Activated naive CD4-positive, alpha-beta T cell treated with anti-CD3 and anti-CD28 coated beads, Interleukin-2, amount 50 U/mL, for 72 hours (primary cell): ENCODE data around the gene BMP8A. TPM values are rescaled to one million over a fixed set of nuclear protein-coding genes. Genes with fewer than 3 reads are reported as not detected.
"Not testable (repeated sequence)": the region's sequence is repeated elsewhere in the genome, so short reads cannot be mapped to it uniquely, and the experiment has no call there.

Source experiments
- ATAC-seq, 2 donors: fragments of 150-1000 bp; cut with Tn5 transposase; 2 replicates each; pipeline ENCODE4 v1.10.0; 2021; ENCODE audit warnings: mild to moderate bottlenecking in 2 of 2, moderate library complexity in 2 of 2
- DNase-seq, 2 donors: peaks; one replicate each; pipeline ENCODE4 v3.0.0; 2021 to 2022; ENCODE audit warnings: low spot score in 2 of 2
- H3K27ac Mint-ChIP-seq, 2 donors: one replicate each; pipeline ENCODE4 v1.8.0; 2022; ENCODE audit warnings: mild to moderate bottlenecking in 2 of 2, mixed read lengths in 2 of 2
- H3K36me3 Mint-ChIP-seq, 2 donors: one replicate each; pipeline ENCODE4 v1.8.0; 2022; ENCODE audit warnings: mixed read lengths in 2 of 2
- H3K9me3 Mint-ChIP-seq, 2 donors: one replicate each; pipeline ENCODE4 v1.8.0; 2022; ENCODE audit warnings: mixed read lengths in 2 of 2
- total RNA-seq, 2 donors: library from RNA; stranded (reverse); gene quantifications; one replicate each; pipeline ENCODE4 v1.2.3, GENCODE V29; 2022

The BMP8A gene
- total RNA-seq, 2 donors from 2014 or later = 0.14 TPM; not detected in 1

DNA sequence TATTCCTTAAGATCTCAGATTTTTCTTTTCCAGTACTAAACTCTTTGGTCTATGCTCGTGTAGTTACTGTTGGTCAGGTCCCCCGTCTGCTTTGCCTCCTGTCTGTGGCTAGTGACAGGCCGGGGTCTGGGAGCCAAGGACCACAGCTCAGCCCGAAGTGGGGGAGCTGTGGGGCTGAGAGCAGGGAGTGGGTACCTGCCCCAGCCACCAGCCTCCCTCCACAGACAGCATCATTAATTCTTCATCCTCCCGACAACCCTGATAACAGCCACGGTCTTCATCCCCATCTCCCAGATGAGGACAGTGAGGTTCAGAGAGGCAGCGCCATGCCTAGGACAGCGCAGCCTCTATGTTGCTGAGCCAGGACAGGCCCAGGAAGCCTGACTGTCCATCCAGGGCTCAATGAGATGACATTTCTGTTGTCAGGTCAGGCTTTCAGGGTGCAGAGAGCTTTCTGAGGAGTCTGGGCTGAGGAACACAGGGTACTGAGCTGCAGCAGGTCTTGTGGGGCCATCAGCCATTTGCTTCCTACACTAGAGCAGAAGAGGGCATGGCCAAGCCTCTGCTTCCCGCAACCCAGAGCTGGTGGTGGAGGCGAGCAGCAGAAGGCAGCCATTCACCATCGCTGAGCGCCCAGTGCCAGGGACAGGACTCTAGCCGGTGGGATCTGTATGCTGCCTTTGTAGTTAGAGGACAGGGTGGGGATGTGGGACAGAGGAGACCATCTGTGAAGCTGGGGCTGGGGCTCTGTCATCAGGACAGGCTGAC, 1.8 kb downstream of the BMP8A start:
- not testable (repeated sequence) for ATAC-seq, H3K9me3 Mint-ChIP-seq, H3K27ac Mint-ChIP-seq, DNase-seq, H3K36me3 Mint-ChIP-seq

DNA sequence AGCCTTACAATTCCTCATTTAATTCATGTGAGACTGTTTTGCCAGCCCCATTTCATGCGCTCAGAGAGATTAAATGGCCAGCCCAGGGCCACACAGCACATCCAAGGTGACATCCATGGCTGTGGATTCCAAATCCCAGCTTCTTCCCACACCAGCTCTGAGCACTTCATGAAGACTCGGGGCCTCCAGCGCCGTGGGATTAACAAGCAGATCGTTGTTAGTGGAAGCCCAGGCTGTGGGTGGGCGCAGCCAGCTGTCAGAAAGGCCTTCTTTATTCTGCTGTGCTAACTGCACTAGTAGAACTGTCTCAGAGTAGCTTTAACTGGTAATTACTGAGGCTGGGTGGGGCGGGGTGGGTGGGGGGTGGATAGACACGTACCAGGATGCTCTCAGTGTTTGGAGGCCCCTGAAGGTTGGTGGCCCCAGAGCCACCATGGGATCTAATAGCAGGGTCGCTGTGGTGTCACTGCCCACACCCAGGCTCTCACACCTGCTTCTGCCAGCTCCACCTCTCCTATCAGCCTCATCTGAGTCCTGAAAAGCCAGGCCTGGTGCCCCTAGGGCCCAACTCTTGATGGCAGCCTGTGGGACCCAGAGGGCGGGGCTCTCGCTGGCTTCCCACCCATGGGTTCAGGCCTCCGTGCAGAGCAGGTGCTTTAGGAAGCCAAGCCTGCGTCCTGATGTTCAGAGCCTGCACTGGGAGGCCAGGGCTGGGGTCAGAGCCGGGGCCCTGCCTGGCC, 3.4 kb downstream of the BMP8A start:
- ATAC-seq (no peak), DNase-seq (no peak)
- H3K36me3 Mint-ChIP-seq = no peaks in the 10 kb centered on the region
- H3K27ac Mint-ChIP-seq = no peak overlapping the region
- H3K9me3 Mint-ChIP-seq = no peaks in the 10 kb centered on the region

DNA sequence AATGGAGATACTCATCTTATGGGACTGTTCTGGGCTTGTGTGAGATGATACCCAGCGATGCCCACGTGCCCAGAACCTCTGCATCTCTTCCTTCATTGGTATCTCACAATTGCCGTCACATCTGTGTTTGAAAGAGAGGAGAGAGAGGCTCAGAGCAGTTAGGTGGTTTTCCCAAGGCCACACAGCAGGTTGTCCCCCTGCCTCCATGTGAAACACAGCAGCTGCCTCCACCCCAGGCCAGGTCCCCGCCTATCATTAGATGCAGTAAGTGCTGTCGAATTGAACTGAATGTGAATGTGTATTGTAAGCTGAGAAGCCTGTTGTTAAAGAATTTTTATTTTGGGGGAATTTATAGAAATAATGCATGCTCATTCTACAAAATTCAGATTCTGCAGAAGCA, 5.1 kb downstream of the BMP8A start:
- not testable (repeated sequence) for H3K27ac Mint-ChIP-seq, H3K9me3 Mint-ChIP-seq, H3K36me3 Mint-ChIP-seq, DNase-seq, ATAC-seq

- DNase-seq = no peak
- ATAC-seq = no peak
- no peaks in the 10 kb centered on the region for H3K9me3 Mint-ChIP-seq
- no peaks in the 10 kb centered on the region for H3K36me3 Mint-ChIP-seq
- no peak overlapping the region for H3K27ac Mint-ChIP-seq
Observed at GRCh38 chr1:39497585-39497984, 6.1 kb downstream of the BMP8A start.

- ATAC-seq, H3K36me3 Mint-ChIP-seq, H3K27ac Mint-ChIP-seq, H3K9me3 Mint-ChIP-seq, DNase-seq: not testable (repeated sequence)
Observed at GRCh38 chr1:39498096-39498710, 6.8 kb downstream of the BMP8A start.

GRCh38 chr1:39498821-39499220, 7.4 kb downstream of the BMP8A start:
- not testable (repeated sequence) for ATAC-seq, DNase-seq, H3K36me3 Mint-ChIP-seq, H3K27ac Mint-ChIP-seq, H3K9me3 Mint-ChIP-seq

GRCh38 chr1:39499668-39500067, 8.2 kb downstream of the BMP8A start:
- no peak for ATAC-seq
- Mint-ChIP-seq H3K27ac (no peak overlapping the region), H3K9me3 (no peaks in the 10 kb centered on the region), H3K36me3 (no peaks in the 10 kb centered on the region)
- no peak for DNase-seq

- DNase-seq (no peak), ATAC-seq (no peak)
- Mint-ChIP-seq H3K9me3 (no peaks in the 10 kb centered on the region), H3K27ac (no peak overlapping the region), H3K36me3 (no peaks in the 10 kb centered on the region)
Observed at GRCh38 chr1:39500862-39501389, 9.5 kb downstream of the BMP8A start.

DNA sequence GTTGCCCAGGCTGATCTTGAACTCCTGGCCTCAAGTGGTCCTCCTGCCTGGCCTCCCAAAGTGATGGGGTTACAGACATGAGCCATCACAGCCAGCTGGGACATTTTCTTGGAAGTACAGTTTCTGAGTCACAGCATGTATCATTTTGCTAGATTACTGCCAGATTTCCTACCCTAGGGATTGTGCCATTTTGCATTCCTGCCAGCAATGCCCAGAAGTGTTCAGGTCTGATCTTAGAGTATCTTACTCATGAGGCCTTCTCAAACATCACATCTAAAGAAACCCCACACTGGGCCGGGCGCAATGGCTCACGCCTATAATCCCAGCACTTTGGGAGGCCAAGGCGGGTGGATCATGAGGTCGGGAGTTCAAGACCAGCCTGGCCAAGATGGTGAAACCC, 10.2 kb downstream of the BMP8A start:
- no peaks in the 10 kb centered on the region for H3K9me3 Mint-ChIP-seq
- no peak for ATAC-seq

GRCh38 chr1:39504436-39504835, 13.0 kb downstream of the BMP8A start:
- H3K36me3 Mint-ChIP-seq, ATAC-seq, DNase-seq, H3K27ac Mint-ChIP-seq, H3K9me3 Mint-ChIP-seq: not testable (repeated sequence)

More for the DNA sequence above, 10.2 kb downstream of the BMP8A start:
- H3K27ac Mint-ChIP-seq = peak overlapping the region in 1 of 2 donors; percentile 44
- no peak for DNase-seq
- H3K36me3 Mint-ChIP-seq = no peaks in the 10 kb centered on the region

DNA sequence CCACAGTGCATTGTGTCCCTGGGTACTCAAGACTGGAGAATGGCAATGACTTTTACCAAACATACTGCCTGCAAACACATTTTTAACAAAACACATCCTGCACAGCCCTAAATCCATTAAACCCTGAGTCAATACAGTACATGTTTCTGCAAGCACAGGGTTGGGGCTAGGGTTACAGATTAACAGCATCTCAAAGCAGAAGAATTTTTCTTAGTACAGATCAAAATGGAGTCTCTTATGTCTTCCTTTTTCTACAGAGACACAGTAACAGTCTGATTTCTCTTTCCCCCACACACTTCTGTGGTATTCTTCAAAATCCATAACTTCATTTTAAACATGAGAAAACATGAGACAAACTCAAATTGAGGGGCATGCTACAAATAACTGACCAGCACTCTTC, 13.9 kb downstream of the BMP8A start:
- Mint-ChIP-seq H3K27ac (no peak overlapping the region), H3K9me3 (no peaks in the 10 kb centered on the region), H3K36me3 (no peaks in the 10 kb centered on the region)
- no peak for ATAC-seq
- no peak for DNase-seq

DNA sequence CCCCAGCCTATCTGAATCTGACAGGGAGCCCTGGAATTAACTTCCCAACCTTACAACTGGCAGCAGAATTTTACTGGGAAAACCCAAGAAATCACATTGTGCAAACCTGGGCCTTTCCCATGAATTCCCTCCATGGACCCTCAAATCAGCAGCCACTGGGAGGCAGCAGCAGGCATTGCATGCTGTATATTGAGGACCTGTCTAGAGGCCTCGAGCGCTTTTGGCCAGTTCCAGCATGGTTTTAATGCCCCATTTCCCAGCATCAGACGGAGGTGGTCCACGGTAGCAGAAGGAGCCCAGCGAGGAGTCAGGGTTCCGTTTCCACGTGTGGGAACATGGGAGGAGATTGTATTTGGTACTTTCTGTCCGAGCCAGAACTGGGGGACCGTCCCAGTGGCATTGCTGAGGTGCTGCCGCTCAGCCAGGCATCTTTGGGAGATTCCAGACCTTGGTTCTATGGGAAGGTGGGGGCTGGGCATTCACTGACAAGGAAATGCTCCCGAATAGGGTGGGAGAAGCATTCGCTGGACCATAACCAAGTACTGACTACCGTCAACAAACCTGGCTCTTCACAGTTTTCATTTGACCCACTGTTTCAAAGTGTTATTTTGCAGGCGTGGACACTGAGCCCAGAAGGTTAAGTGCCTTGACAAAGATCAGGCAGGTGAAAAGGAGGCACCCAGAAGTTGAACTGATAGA, 15.9 kb downstream of the BMP8A start:
- Mint-ChIP-seq H3K9me3 (no peaks in the 10 kb centered on the region), H3K36me3 (no peaks in the 10 kb centered on the region), H3K27ac (no peak overlapping the region)
- no peak for ATAC-seq
- DNase-seq = no peak

GRCh38 chr1:39508266-39508665, 16.8 kb downstream of the BMP8A start:
- ATAC-seq (no peak), DNase-seq (no peak)
- H3K9me3 Mint-ChIP-seq = no peaks in the 10 kb centered on the region
- H3K36me3 Mint-ChIP-seq = no peaks in the 10 kb centered on the region
- H3K27ac Mint-ChIP-seq = no peak overlapping the region

- peak; percentile 14 to 56 for ATAC-seq
- Mint-ChIP-seq H3K9me3 (no peaks in the 10 kb centered on the region), H3K36me3 (no peaks in the 10 kb centered on the region), H3K27ac (peak overlapping the region in 1 of 2 donors; percentile 1)
- DNase-seq = no peak
Observed at GRCh38 chr1:39508857-39509305, 17.4 kb downstream of the BMP8A start.

DNA sequence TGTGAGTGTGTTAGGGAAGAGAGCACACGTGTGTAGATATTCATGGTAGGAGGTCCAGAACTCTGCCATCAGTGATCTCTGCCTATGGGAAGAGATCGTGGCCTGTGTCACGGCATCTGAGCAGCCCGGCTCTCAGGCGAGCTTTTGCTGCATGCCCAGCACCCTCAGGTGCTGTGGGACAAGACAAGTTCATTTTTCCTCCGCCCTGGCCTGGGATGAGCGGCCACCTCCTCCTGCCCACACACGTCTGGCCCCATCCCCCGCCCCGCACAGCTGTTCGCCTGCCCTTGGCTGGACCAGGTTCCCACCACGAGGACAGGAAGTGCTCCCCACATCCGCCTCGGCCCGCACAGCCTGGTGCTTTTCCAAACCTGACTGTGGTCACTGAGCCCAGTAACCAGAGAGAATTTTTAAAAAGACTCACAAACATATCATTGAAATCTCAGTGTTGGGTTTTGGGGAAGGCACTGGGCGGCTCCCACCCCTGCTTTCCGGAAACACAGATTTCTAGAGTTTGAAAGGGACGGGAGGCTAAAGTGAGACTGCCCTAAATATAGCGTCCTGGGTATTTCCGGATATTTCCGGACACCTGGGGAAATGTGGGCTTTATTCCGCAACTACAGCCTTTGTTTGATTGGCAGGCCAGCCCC, 18.0 kb downstream of the BMP8A start:
- Mint-ChIP-seq H3K9me3 (no peaks in the 10 kb centered on the region), H3K36me3 (no peaks in the 10 kb centered on the region), H3K27ac (peak overlapping the region in 1 of 2 donors; percentile 1)
- peak; percentile 11 to 79 for ATAC-seq
- peak in 1 of 2 donors; percentile 67 for DNase-seq

- H3K9me3 Mint-ChIP-seq, ATAC-seq, H3K27ac Mint-ChIP-seq, H3K36me3 Mint-ChIP-seq, DNase-seq: not testable (repeated sequence)
Observed at GRCh38 chr1:39510570-39511186, 19.2 kb downstream of the BMP8A start.
